HG03095 (cell line): ENCODE measurements around the gene PLAGL1.
"Not testable (repeated sequence)": the region's sequence is repeated elsewhere in the genome, so short reads cannot be mapped to it uniquely, and the experiment has no call there.

Experiments used
- ATAC-seq: cut with Tn5 transposase; IDR thresholded peaks from one replicate; pipeline ENCODE4 v1.9.1; 2021; ENCODE audit warnings: moderate library complexity; ENCODE audit not compliant: unreplicated experiment

The PLAGL1 gene

GRCh38 chr6:143941852-143942627, 66.0 kb downstream of the PLAGL1 start:
- ATAC-seq, result peak; percentile 49

GRCh38 chr6:143940011-143940597, 68.0 kb downstream of the PLAGL1 start:
- ATAC-seq, result peak; percentile 95

- no peak for ATAC-seq
Observed at GRCh38 chr6:143939364-143939763, 68.7 kb downstream of the PLAGL1 start.

- no peak for ATAC-seq
Observed at GRCh38 chr6:143937668-143937970, 70.4 kb downstream of the PLAGL1 start.

- no peak for ATAC-seq
Observed at GRCh38 chr6:143936778-143937667, 71.0 kb downstream of the PLAGL1 start.

GRCh38 chr6:143936347-143936746, 71.7 kb downstream of the PLAGL1 start:
- ATAC-seq, result no peak

GRCh38 chr6:143934867-143935266, 73.2 kb downstream of the PLAGL1 start:
- no peak for ATAC-seq

- ATAC-seq, result no peak
Observed at GRCh38 chr6:143934331-143934730, 73.7 kb downstream of the PLAGL1 start.

GRCh38 chr6:143929975-143930374, 78.1 kb downstream of the PLAGL1 start:
- ATAC-seq, result no peak

GRCh38 chr6:143928853-143929252, 79.2 kb downstream of the PLAGL1 start:
- no peak for ATAC-seq

GRCh38 chr6:143917026-143917425, 91.0 kb downstream of the PLAGL1 start:
- not testable (repeated sequence) for ATAC-seq

GRCh38 chr6:143912671-143913070, 95.4 kb downstream of the PLAGL1 start:
- ATAC-seq, result no peak

GRCh38 chr6:143911028-143911427, 97.0 kb downstream of the PLAGL1 start:
- no peak for ATAC-seq

- no peak for ATAC-seq
Observed at GRCh38 chr6:143902827-143903226, 105.2 kb downstream of the PLAGL1 start.

GRCh38 chr6:143901885-143902750, 105.9 kb downstream of the PLAGL1 start:
- peak; percentile 97 for ATAC-seq

- no peak for ATAC-seq
Observed at GRCh38 chr6:143900358-143900757, 107.7 kb downstream of the PLAGL1 start.

GRCh38 chr6:143896126-143896860, 111.8 kb downstream of the PLAGL1 start:
- no peak for ATAC-seq

- ATAC-seq, result no peak
Observed at GRCh38 chr6:143894655-143895054, 113.4 kb downstream of the PLAGL1 start.
